HG03039 (cell line): ENCODE measurements around the gene MTMR12.
"Not testable (repeated sequence)": the region's sequence is repeated elsewhere in the genome, so short reads cannot be mapped to it uniquely, and the experiment has no call there.

Experiments used
- ATAC-seq: cut with Tn5 transposase; IDR thresholded peaks from one replicate; pipeline ENCODE4 v1.9.1; 2021; ENCODE audit warnings: mild to moderate bottlenecking, moderate library complexity; ENCODE audit not compliant: unreplicated experiment

The MTMR12 gene

DNA sequence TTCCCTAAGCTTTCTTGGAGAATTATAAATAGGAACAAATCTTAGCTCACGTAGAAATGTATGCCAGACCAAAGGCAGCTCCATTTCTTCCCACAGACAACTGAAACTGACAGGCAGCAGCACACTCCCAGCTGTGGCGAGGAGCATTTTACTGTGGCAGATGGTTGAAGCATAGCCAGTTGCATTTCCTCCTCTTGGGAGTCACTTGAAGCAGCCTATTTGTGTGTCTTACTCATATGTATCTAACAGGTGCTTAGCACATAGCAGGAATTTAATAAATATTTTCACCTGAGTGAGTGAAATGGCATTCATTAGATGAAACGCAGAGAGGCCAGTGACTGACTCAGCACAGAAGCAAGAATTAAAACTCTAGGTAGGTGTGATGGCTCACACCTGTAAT, 12.3 kb upstream of the MTMR12 start:
- peak; percentile 45 for ATAC-seq

DNA sequence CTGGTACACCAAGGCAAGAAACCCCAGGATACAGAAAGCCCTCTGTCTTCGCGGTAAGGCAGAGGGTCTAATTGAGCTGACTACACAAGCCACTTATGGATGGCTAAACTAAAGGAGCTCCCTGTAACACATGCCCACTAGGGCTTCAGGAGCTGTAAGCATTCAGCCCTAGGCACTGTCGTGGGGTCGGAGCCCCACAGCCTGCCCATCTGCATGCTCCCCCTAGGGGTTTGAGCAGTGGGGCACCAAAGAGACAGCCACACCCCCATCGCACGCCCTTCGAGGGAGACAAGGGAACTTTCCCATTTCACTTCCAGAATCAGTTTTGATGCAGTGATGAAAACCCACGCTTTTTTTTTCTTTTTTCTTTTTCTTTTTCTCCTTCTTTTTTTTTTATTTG, 11.0 kb upstream of the MTMR12 start:
- no peak for ATAC-seq

DNA sequence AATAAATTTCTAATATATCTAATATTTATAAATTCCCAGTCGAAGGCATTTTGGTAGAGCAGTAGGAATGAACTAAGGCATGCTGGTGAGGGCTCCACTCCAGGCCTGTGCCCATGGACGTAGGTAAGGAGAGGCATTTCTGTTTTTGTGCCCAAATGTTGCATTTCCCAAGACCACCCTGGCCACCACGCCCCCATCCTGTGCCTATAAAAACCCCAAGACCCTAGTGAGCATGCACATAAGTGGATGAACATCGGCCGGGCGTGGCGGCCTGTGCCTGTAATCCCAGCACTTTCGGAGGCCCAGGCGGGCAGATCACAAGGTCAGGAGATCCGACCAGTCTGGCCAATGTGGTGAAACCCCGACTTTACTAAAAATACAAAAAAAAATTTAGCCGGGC, 10.1 kb upstream of the MTMR12 start:
- ATAC-seq = no peak

DNA sequence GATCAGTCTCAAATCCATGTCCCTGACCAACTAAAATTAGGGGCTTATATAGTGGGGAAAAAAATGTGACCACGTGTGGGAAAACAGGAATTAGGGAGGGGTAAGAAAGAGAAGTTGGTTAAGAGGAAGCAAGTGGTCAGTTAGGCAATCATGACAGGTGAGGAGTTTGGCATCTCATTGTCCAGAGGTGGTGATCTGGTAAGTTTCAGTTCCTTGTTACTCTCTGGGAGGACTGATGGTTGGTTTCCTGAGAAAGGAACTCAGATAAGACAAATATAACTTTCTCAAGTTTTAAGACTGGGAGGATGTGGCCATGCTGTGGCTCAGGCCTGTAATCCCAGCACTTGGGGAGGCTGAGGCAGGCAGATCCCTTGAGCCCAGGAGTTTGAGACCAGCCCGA, 9.0 kb upstream of the MTMR12 start:
- not testable (repeated sequence) for ATAC-seq

DNA sequence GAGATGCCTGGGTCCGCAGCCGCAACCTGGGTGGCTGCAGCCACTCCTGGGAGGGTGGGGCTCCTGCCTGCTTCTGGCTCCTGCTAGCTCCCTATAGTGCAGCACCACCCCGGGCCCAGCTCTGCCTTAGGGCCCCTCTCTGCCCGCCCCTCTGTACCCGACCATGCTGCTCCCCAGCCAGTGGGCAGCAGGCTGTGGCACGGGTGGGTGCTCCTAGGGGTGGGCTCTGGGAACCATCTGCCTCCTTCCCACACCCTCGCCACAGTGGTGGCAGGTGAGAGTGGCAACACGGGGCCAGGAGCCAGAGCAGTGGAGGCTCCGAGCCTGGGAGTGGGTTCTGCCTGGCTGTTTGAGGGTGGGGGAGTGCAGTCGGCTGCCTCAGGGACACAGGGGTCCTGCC, 7.8 kb upstream of the MTMR12 start:
- no peak for ATAC-seq

DNA sequence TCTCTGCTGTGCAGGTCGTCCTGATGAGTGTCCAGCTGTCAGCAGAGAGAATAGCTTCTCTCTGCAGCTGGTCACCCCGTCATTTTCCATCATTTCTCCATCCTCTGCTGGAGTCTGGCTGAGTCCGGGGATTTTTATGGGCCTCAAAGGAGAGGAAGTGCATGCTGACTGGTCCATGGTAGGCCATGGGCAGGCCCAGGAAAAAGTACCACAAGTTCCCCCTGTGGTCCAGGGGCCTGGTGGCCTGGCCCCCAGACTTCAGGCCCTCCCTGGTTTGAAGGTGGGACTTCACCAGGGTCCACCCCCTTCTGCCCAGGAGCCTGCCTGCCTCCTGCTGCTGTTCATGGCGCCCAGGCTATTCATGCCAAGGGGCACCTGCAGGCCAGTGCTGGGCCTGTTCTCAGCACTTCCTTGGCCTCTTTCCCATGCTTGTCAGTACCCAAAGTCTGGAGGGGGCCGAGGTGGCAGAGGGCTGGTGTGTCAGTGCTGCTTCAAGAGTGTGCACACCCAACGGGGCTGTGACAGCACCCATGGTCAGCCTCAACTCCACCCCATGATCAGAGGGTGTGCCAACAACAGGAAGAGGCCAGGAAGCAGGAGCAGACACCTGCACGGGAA, 7.3 kb upstream of the MTMR12 start:
- no peak for ATAC-seq

DNA sequence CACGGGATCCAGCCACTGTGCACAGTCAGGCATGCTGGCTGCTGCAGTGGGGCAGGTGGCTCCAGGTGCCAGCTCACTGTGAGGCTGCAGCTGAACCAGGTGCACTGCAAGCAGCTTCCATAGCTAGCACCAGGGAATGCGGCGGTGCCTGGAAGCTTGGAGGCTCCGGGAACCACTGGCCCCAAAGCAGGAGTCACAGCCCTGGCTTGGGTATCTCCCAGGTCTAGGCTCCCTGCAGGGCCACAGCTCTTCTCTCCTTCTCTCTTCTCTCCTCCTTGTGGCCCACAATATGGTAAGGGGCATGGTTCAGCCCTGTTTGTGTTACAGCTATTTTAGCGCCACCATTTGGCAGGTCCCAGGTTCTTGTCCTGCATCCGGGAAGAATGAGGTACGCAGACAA, 6.7 kb upstream of the MTMR12 start:
- no peak for ATAC-seq

DNA sequence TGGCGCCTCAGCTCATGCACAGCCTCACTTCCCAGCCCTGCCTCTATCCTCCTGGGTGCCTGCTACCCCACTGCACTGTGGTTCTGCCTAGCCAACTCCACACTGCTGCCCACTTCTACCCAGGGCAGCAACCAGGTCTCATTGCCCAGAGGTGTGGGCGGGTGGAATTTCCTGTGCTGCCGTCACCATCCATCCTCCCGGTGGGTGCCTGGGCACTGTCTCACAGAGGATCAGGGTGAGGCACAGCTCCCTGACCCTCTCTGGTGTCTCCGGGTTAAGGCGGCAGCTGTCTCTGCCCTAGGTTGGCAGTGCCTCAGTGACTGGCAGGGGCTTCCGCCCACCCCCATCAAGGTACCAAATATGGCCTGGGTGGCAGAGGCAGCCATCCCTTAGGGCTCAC, 4.3 kb upstream of the MTMR12 start:
- no peak for ATAC-seq

DNA sequence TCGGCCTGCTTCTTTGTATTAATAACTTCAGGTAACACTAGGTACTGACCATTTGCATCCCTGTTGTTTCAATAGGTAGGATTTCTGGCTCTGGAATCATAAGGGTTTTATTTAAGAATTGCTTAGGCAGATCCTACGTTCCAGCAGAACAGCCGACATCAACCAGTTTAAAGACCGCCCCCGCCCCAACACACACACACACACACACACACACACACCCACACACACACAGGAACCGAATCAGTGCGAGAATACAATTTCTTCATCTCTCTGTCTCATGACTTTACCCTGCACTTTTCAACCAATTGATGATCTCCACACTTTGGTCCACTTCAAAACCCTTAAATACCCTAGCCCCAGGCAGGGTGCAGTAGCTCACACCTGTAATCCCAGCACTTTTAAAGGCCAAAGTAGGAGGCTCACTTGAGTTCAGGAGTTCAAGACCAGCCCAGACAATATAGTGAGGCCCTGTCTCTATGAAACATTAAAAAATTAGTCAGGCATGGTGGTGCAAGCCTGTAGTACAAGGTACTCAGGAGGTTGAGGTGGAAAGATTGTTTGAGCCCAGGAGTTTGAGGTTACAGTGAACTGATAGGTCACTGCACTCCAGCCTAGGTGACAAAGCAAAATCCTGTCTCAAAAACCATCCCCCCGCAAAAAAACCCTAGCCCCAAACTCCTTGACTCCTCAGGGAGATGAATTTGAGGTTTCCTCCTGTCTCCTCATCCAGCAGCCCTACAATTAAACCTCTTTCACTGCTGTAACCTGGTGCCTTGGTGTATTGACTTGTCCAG, 2.7 kb upstream of the MTMR12 start:
- no peak for ATAC-seq

DNA sequence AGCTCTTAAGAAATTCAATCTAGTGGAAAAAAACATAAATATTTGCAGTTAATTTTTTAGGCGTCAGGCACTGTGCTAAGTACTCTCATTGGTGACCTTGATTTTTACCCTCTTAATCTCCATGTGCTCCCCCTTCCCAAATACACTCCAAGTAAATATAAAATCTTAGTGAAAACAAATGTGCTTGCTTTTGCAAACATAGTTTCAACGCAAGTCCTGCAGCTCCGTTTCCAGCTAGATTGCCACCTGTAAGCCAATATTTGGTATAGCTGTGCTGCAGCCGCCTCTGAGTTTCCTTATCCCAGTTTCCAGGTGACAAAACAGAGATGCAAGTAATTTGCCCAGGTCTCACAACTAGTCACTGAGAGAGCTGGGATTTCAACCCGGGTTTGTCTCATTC, 1.9 kb upstream of the MTMR12 start:
- no peak for ATAC-seq

DNA sequence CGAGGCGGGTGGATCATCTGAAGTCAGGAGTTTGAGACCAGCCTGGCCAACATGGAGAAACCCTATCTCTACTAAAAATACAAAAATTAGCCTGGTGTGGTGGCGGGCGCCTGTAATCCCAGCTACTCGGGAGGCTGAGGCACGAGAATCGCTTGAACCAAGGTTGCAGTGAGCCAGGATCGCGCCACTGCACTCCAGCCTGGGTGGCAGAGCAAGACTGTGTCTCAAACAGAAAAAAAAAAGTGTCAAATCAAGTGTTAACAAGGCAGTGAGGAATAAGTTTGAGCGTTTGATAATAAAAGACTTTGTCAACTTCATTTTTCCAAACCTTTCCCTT, 1.4 kb upstream of the MTMR12 start:
- not testable (repeated sequence) for ATAC-seq

DNA sequence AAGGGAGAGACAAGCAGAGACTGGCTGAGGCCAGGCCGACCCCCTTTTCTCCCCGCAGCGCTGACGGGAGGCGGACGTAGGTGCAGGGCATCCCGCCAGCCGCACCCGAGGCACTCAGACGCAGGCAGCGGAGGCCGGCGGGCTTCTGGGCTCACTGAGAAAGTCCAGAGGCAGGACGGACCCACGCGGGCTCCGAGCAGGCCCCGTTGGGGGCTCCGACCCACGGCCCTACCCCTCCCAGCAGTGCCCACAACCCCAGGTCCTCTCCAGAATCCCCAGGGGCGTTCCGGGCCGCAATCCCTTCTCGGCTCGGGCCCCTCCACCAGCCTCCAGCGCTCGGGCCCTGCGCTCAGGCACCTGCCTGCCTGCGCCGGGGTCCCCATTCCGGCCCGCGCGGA, 543 bp downstream of the MTMR12 start:
- ATAC-seq = peak; percentile 16

DNA sequence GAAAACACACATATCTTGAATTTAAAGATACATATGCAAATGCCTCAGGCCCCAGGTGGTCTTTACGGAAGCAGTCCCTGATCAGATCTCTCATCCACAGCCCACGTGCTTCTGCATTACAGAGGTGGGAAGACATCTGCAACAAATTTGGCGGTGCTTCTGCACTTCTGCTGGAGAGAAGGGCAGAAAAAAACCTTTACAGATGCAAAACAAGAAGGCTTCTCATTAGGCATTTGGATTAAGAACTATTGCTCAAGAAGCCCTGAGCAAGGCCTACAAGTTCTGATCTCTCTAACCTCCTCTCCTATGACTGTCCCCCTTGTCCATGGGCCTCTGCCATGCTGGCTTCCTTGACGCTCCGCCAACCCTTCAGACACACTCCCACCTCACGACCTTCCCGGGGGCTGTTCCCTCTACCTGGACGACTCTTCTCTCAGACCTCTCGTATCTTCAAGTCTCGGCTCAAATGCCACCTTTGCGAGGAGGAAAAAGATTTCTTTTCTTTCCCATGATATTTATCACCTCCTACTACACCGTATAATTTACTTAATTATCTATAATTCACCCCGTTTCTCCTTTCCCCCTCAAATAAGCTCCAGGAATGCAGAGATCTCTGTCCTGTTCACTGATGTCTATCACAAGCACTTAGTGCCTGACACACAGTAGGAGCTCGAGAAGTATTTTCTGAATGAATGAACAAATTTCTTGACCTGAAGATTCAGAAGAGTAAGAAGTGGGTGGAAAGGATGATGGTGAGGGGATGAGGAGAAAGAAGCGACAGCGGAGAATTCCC, 1.1 kb downstream of the MTMR12 start:
- no peak for ATAC-seq

DNA sequence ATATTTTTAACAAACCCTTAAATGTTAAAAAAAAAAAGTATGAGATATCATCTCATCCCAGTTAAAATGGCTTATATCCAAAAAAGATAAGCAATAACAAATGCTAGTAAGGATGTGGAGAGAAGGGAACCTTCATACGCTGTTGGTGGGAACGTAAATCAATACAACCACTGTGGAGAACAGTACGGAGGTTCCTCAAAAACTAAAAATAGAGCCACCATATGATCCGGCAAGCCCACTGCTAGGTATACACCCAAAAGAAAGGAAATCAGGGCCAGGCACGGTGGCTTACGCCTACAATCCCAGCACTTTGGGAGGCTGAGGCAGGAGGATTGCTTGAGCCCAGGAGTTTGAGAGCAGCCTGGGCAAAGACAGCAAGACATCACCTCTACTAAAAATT, 3.0 kb downstream of the MTMR12 start:
- no peak for ATAC-seq

DNA sequence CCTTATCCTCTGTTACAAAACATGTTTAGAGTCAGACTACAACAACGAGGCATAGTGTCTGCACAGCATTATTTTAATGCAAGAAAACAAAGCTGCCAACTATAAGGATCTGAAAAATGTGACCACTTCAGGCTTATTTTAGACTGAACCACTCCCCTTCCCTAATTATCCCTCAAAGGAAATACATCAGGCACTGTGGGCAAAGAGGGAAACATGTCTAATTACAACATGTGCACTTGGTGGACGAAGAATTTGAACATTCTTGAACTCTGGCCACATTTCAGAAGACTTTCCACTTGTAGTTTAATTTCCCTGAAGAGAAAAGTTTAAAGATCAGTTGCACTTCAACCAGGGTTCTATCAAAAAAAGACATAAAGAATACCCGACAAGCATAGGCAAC, 3.8 kb downstream of the MTMR12 start:
- ATAC-seq = no peak

DNA sequence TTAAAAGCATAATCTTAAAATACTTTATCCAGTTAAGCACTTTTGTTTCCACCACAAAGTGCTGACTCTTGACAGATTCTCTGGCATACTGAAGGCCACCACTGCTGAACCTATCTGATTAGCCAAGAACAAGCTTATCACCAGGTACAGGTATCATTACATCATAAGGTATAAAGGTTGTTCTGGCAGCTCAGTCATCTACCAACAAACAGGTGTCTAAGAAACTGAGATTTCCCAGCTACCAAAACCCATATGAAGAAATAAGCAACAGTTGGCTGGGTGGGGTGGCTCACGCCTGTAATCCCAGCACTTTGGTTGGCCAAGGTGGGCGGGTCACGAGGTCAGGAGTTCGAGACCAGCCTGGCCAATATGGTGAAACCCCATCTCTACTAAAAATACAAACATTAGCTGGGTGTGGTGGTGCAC, 5.0 kb downstream of the MTMR12 start:
- ATAC-seq = no peak

DNA sequence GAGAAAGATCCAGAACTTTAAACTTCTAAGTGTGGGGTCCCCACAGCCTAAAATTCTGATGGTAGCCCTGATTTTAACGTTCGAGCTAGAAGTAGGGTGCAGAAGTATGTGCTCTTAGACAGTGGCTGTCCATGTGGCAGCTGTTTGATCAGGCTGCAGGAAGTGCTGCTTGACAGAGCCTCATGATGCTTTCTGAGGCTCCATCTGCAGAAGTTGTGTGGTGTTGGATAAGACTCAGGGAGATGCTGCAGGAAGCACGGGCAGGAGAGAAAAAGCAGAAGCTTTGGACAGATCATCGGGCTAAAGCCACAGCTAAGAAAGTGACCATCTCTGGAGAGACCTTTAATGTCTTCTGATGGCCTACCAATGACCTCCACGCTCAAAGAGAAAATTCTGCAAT, 8.1 kb downstream of the MTMR12 start:
- no peak for ATAC-seq

DNA sequence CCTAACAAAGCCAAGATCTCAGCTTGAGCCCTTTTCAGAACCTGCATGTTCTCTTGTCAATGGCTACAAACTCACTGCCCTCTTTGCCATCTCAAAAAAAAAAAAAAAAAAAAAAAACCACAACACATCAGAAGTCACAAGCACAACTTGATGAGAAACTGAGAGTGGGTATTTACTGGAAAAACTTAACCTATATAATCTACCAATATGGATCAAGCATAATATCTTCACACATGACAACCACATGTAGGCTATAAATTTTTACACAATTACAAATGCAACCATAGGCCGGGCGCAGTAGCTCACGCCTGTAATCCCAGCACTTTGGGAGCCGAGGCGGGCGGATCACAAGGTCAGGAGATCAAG, 9.0 kb downstream of the MTMR12 start:
- no peak for ATAC-seq

DNA sequence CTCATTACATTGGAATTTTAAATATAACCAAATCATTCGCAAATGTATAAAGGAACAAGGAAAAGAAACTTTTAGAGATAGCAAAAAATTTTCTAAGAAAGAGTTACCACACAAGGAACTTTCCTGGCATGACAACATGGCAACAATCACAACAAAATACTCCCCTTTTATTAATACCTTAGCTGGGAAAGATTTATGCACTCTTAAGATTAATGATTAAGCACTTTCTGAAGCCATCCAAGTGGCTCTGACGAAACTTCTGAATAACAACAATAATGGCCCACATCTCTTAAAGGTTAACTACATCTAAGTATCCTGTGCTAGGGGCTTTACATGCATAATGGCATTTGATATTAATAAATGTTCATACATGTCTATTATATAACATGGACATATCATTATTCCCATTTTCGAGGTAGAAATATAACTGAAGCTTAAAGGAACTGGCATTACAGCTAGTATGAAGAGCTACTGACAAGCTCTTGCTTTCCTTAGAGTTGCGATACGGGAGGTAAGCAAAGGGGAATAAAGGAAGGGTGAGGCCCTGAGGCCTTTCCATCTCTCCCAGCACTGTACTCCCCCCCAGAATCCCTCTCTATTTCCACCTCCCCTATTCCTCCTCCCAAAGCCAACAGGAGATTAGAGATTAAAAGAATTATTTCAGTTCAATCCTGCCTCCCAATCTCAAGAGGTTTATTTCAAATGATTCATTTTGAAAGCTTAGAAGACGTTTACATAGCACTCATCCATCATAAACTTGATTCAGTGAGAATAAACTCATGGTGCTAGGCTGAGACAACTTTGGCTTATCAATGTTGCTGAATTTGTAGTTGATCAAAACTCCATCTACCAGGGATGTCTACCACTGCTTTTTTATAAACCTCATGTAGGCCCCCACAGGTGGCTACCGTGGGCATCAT, 9.6 kb downstream of the MTMR12 start:
- ATAC-seq = no peak

DNA sequence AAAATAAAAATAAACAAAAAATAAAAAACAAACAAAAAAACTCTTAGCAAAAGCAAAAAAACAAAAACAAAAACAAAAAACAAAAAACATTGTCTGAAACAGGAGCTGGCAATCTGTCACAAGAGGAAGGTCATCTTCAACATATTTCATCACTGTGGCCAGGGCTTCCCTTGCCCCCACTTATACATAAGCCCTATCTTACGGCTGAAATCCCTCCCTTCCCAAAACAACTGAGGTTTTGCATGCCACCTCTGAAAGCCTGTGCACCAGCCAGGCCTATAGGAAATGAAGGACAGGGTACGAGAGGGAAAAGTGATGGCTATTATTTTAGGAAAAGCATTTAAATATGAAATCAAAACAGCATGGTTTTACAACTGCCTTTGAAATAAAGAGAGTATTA, 10.8 kb downstream of the MTMR12 start:
- no peak for ATAC-seq

DNA sequence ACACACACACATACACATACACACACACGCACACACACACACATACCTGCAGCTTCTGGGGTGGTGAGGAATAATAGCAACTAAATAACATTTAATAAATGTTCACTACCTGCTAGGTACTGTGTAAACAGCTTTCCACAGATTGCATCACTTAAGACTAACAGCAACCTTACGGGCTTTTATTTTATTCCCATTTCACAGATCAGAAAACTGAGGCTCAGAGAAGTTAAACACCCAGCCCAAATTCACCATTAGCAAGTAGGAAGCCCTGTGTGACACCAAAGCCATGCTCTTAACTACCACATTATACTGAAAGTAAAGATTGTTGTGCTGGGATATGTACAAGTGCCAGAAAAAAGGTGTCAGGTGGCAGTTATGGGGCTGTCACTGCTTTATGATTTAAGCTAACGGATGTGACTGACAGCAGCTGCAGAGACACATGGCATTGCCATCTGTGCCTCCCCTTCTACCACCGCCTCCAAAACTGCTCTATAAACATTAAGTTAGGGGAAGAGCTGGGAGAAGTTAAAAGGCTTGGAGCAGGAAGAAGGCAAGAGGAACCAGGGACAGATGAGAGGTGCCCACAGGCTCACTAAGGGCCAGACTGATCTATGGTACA, 13.6 kb downstream of the MTMR12 start:
- ATAC-seq = no peak
